Tibial nerve (tissue), 3 donors: Measurements from ENCODE around the gene CFTR.

ENCODE experiments used
- CTCF ChIP-seq, 5 experiments: fragments of 200-600 bp in 3 of 5; fragments of 450-650 bp in 2 of 5; sonication (generic) in 3 of 5; IDR thresholded peaks; one replicate each; pipeline ENCODE4 v1.5.1; 2016 to 2019; ENCODE audit warnings: antibody characterized with exemption in 5 of 5, mild to moderate bottlenecking in 3 of 5, moderate library complexity in 2 of 5
- POLR2A ChIP-seq, 2 donors: fragments of 450-650 bp; IDR thresholded peaks; one replicate each; pipeline ENCODE4 v1.6.1; 2017; ENCODE audit warnings: antibody characterized with exemption in 2 of 2, mild to moderate bottlenecking in 2 of 2, moderate library complexity in 2 of 2

GRCh38 chr7:117588352-117588794, 108.5 kb downstream of the CFTR start:
- no peak for TF ChIP-seq POLR2A (IDR thresholded peaks at IDR 0.05)
- TF ChIP-seq CTCF (IDR thresholded peaks at IDR 0.05): no peak
